IMR-90 (cell line): ENCODE results near the gene GAB1. TPM values are rescaled to one million over a fixed set of nuclear protein-coding genes. Genes with fewer than 3 reads are reported as not detected.

Experiments
- ATAC-seq: fragments of 200-7000 bp; cut with Tn5 transposase; 2 replicates; pipeline ENCODE4 v1.9.1; 2020; ENCODE audit warnings: low read depth, mild to moderate bottlenecking, moderate library complexity
- BruUV-seq: library from RNA; stranded (reverse); fragments of 400-500 nt; replicated peaks from 2 replicates; lab custom pipeline; 2021; lab: Mats Ljungman, UMichigan
- CTCF ChIA-PET: fragments of 300-600 bp; formaldehyde crosslinking; extraction: SDS; loops from one replicate; lab custom pipeline; 2021; ENCODE audit warnings: antibody characterized with exemption; lab: Yijun Ruan, JAX
- POLR2A ChIA-PET: fragments of 300-600 bp; sonication (Branson Sonifier 250); formaldehyde crosslinking; loops from one replicate; lab custom pipeline; 2022; ENCODE audit warnings: antibody characterized with exemption; ENCODE audit not compliant: unreplicated experiment; lab: Charles Lee
- DNase-seq: peaks from one replicate; pipeline ENCODE4 v3.0.0; 2013
- H2AFZ ChIP-seq: replicated peaks from 2 replicates; pipeline ENCODE3; 2013; ENCODE audit warnings: low read length, mild to moderate bottlenecking; ENCODE audit not compliant: poor library complexity
- H2AK5ac ChIP-seq: 2 replicates; pipeline ENCODE4 v1.6.1; 2013; ENCODE audit warnings: low read depth, low read length, inconsistent platforms
- H2AK9ac ChIP-seq: replicated peaks from 2 replicates; pipeline ENCODE3; 2013; ENCODE audit warnings: mild to moderate bottlenecking, low read depth, low read length, moderate library complexity; ENCODE audit not compliant: poor library complexity
- H2BK120ac ChIP-seq: 2 replicates; pipeline ENCODE4 v1.6.1; 2013; ENCODE audit warnings: low read depth, low read length, inconsistent platforms
- H2BK15ac ChIP-seq: 3 replicates; pipeline ENCODE4 v1.6.1; 2013; ENCODE audit warnings: low read depth, low read length, inconsistent platforms
- H2BK20ac ChIP-seq: 2 replicates; pipeline ENCODE4 v1.6.1; 2013; ENCODE audit warnings: low read depth, mild to moderate bottlenecking, inconsistent platforms, low read length, moderate library complexity
- H2BK5ac ChIP-seq: 2 replicates; pipeline ENCODE4 v1.6.1; 2013; ENCODE audit warnings: mild to moderate bottlenecking, low read depth, low read length, inconsistent platforms; ENCODE audit not compliant: poor library complexity, severe bottlenecking
- H3K14ac ChIP-seq: replicated peaks from 2 replicates; pipeline ENCODE4 v1.6.1; 2013; ENCODE audit warnings: low read depth, low read length, inconsistent platforms
- H3K18ac ChIP-seq: 2 replicates; pipeline ENCODE4 v1.6.1; 2013; ENCODE audit warnings: low read depth, low read length, control low read depth
- H3K23ac ChIP-seq: 2 replicates; pipeline ENCODE4 v1.6.1; 2013; ENCODE audit warnings: low read depth, low read length, inconsistent platforms
- H3K27ac ChIP-seq: 2 replicates; pipeline ENCODE4 v1.5.1; 2013; ENCODE audit warnings: mild to moderate bottlenecking, control low read depth, low read length; ENCODE audit not compliant: insufficient read depth
- H3K27me3 ChIP-seq: 2 replicates; pipeline ENCODE4 v1.6.1; 2013; ENCODE audit warnings: low read length; ENCODE audit not compliant: control insufficient read depth, insufficient read depth
- H3K36me3 ChIP-seq: 2 replicates; pipeline ENCODE4 v1.6.1; 2013; ENCODE audit warnings: low read length, mixed read lengths; ENCODE audit not compliant: control insufficient read depth, insufficient read depth
- H3K4ac ChIP-seq: 2 replicates; pipeline ENCODE4 v1.6.1; 2013; ENCODE audit warnings: low read depth, low read length, inconsistent platforms
- H3K4me1 ChIP-seq: 2 replicates; pipeline ENCODE4 v1.6.1; 2013; ENCODE audit warnings: low read length, mixed read lengths; ENCODE audit not compliant: control insufficient read depth, insufficient read depth
- H3K4me2 ChIP-seq: 2 replicates; pipeline ENCODE4 v1.6.1; 2013; ENCODE audit warnings: low read depth, mild to moderate bottlenecking, control low read depth, low read length, moderate library complexity
- H3K4me3 ChIP-seq: 2 replicates; pipeline ENCODE4 v1.5.1; 2013; ENCODE audit warnings: low read depth, mild to moderate bottlenecking, control low read depth, low read length, moderate library complexity; ENCODE audit not compliant: insufficient read depth
- H3K56ac ChIP-seq: 2 replicates; pipeline ENCODE4 v1.6.1; 2013; ENCODE audit warnings: low read length, inconsistent platforms; ENCODE audit not compliant: insufficient read depth; ENCODE audit errors: extremely low read depth
- H3K79me1 ChIP-seq, 2 experiments: 2 replicates each; pipeline ENCODE4 v1.6.1; 2013; ENCODE audit warnings: low read length in 2 of 2, inconsistent platforms in 1 of 2, low read depth in 1 of 2
- H3K9ac ChIP-seq: 2 replicates; pipeline ENCODE4 v1.6.1; 2013; ENCODE audit warnings: low read depth, low read length, control low read depth
- H3K9me1 ChIP-seq: 2 replicates; pipeline ENCODE4 v1.6.1; 2013; ENCODE audit warnings: low read length, inconsistent platforms; ENCODE audit not compliant: insufficient read depth
- H3K9me3 ChIP-seq: 2 replicates; pipeline ENCODE4 v1.6.1; 2013; ENCODE audit warnings: low read length; ENCODE audit not compliant: control insufficient read depth, insufficient read depth
- H4K20me1 ChIP-seq: 2 replicates; pipeline ENCODE4 v1.6.1; 2013; ENCODE audit warnings: low read length, inconsistent platforms; ENCODE audit not compliant: insufficient read depth
- H4K5ac ChIP-seq: 2 replicates; pipeline ENCODE4 v1.6.1; 2013; ENCODE audit warnings: mild to moderate bottlenecking, low read depth, low read length, control low read depth
- H4K8ac ChIP-seq, 2 experiments: 2 replicates each; pipeline ENCODE4 v1.6.1; 2013; ENCODE audit warnings: low read depth in 2 of 2, low read length in 2 of 2, control low read depth in 1 of 2, inconsistent platforms in 1 of 2
- H4K91ac ChIP-seq: 2 replicates; pipeline ENCODE4 v1.6.1; 2013; ENCODE audit warnings: low read depth, low read length, inconsistent platforms; ENCODE audit not compliant: insufficient read depth
- CEBPB ChIP-seq: IDR thresholded peaks from 2 replicates; pipeline ENCODE4 v1.6.1; 2012; ENCODE audit warnings: low read depth, low read length, improper control_type of control experiment
- CHD1 ChIP-seq: IDR thresholded peaks from 2 replicates; pipeline ENCODE4 v1.6.1; 2012; ENCODE audit warnings: low read depth, low read length, improper control_type of control experiment
- CTCF ChIP-seq: conservative IDR thresholded peaks from 2 replicates; pipeline ENCODE4 v1.5.1; 2012; ENCODE audit warnings: mild to moderate bottlenecking, low read depth, low read length, improper control_type of control experiment
- ELK1 ChIP-seq: fragments of 150-350 bp; IDR thresholded peaks from 2 replicates; pipeline ENCODE4 v1.6.1; 2016; ENCODE audit warnings: low read depth, mild to moderate bottlenecking, low read length, moderate library complexity, borderline replicate concordance
- MAFK ChIP-seq: IDR thresholded peaks from 2 replicates; pipeline ENCODE4 v1.6.1; 2012; ENCODE audit warnings: low read depth, low read length, improper control_type of control experiment
- MAZ ChIP-seq: IDR thresholded peaks from 2 replicates; pipeline ENCODE4 v1.6.1; 2012; ENCODE audit warnings: low read depth, mild to moderate bottlenecking, low read length, improper control_type of control experiment, moderate library complexity, borderline replicate concordance
- MXI1 ChIP-seq: IDR thresholded peaks from 2 replicates; pipeline ENCODE4 v1.6.1; 2012; ENCODE audit warnings: low read depth, mild to moderate bottlenecking, low read length, moderate library complexity, borderline replicate concordance
- NFE2L2 ChIP-seq: fragments of 150-350 bp; IDR thresholded peaks from 2 replicates; pipeline ENCODE4 v1.6.1; 2016; ENCODE audit warnings: low read depth, mild to moderate bottlenecking, low read length
- RAD21 ChIP-seq: IDR thresholded peaks from 2 replicates; pipeline ENCODE4 v1.6.1; 2012; ENCODE audit warnings: low read length, improper control_type of control experiment
- RCOR1 ChIP-seq: IDR thresholded peaks from 2 replicates; pipeline ENCODE4 v1.6.1; 2012; ENCODE audit warnings: mild to moderate bottlenecking, low read length, improper control_type of control experiment; ENCODE audit not compliant: insufficient replicate concordance
- RFX5 ChIP-seq: IDR thresholded peaks from 2 replicates; pipeline ENCODE4 v1.8.0; 2012; ENCODE audit warnings: low read depth, mild to moderate bottlenecking, low read length, moderate library complexity
- USF2 ChIP-seq: fragments of 150-350 bp; IDR thresholded peaks from 2 replicates; pipeline ENCODE4 v1.6.1; 2017; ENCODE audit warnings: mild to moderate bottlenecking, antibody characterized with exemption, low read length, low read depth
- WGBS, 2 experiments: methylation state at CpG; one replicate each; pipeline versions ENCODE4 v1.1.5 to v1.1.7; 2013; ENCODE audit warnings: missing lambda C conversion rate in 2 of 2; ENCODE audit not compliant: insufficient read length in 1 of 2; ENCODE audit errors: extremely low coverage in 2 of 2; 5-methylcytosine and 5-hydroxymethylcytosine counted together
- dilution Hi-C: fragments of 300-500 bp; cut with HindIII; formaldehyde crosslinking; loops from one replicate; pipeline ENCODE4 v1.14.3; 2018; ENCODE audit warnings: low sequenced_read_pairs; ENCODE audit not compliant: unreplicated experiment
- in situ Hi-C: fragments of 300-500 bp; cut with MboI; formaldehyde crosslinking; loops from 3 replicates; pipeline ENCODE4 v1.14.3; 2019; ENCODE audit warnings: low sequenced_read_pairs, inconsistent platforms, mixed read lengths
- intact Hi-C: fragments of 100-400 bp; cut with micrococcal nuclease; formaldehyde crosslinking; loops from 2 replicates; pipeline ENCODE4 v1.10.0; 2022
- polyA plus RNA-seq, 3 experiments: library from polyadenylated mRNA; depleted of rRNA; stranded (reverse); fragments of >200 nt; gene quantifications; 2 replicates each; pipeline ENCODE4 v1.2.3, GENCODE V29; 2012; ENCODE audit warnings: low replicate concordance in 1 of 3
- total RNA-seq: library from RNA; depleted of rRNA; stranded (reverse); fragments of >200 nt; gene quantifications from 2 replicates; pipeline ENCODE4 v1.2.3, GENCODE V29; 2012

GAB1 gene
- total and polyA plus RNA-seq, 2 of the 4 experiments (the other 2 are of a cell fraction), result 2.8 to 12.0 TPM

GRCh38 chr4:143498021-143498420 lies 161.3 kb downstream of the GAB1 start:
- no peak for DNase-seq
- Histone ChIP-seq H3K36me3 (no peaks in the 10 kb centered on the region), H3K56ac (no peak overlapping the region), H3K79me1 (no peaks in the 10 kb centered on the region), H2BK15ac (no peak overlapping the region), H3K4me3 (no peak overlapping the region), H4K5ac (no peak overlapping the region), H3K14ac (no peak overlapping the region), H3K27ac (no peak overlapping the region), H2AFZ (no peak overlapping the region), H3K18ac (no peak overlapping the region), H2BK20ac (no peak overlapping the region), H3K27me3 (no peaks in the 10 kb centered on the region), H3K23ac (no peak overlapping the region), H3K9me3 (no peaks in the 10 kb centered on the region), H2BK120ac (no peak overlapping the region), H4K8ac (no peak overlapping the region), H4K20me1 (no peaks in the 10 kb centered on the region), H4K91ac (no peak overlapping the region), H3K4ac (no peak overlapping the region), H2BK5ac (no peak overlapping the region), H2AK9ac (no peak overlapping the region), H3K9ac (no peak overlapping the region), H3K4me2 (no peak overlapping the region), H3K9me1 (no peaks in the 10 kb centered on the region), H3K4me1 (no peaks in the 10 kb centered on the region), H2AK5ac (no peak overlapping the region)
- no TSS peak for BruUV-seq
- dilution Hi-C loops, result no loop called here
- intact Hi-C loops, result no loop called here
- ATAC-seq, result no peak
- ChIA-PET POLR2A (no interaction called here), CTCF (no interaction called here)
- in situ Hi-C loops, result no loop called here
- no CpG with 5 or more reads among the region's 8 CpGs for WGBS, 2 experiments
- TF ChIP-seq RFX5 (no peak), NFE2L2 (no peak), MXI1 (no peak), CHD1 (no peak), MAFK (no peak), CEBPB (no peak), RAD21 (no peak), CTCF (no peak), MAZ (no peak), USF2 (no peak), ELK1 (no peak), RCOR1 (no peak)
